ENCODE measurements around the gene ATP5F1E. TPM values are rescaled to one million over a fixed set of nuclear protein-coding genes. Genes with fewer than 3 reads are reported as not detected.

ATP5F1E gene
- total RNA-seq, 1 donor from 2014 or later: 69.7 TPM

- Mint-ChIP-seq H3K4me1 (ENCODE audit: low read depth) (peaks cover 21% of the 10 kb centered on the region), H3K27me3 (no peaks in the 10 kb centered on the region), H3K9me3 (ENCODE audit: low read depth) (no peaks in the 10 kb centered on the region), H3K27ac (peak overlapping the region; percentile 88), H3K4me3 (ENCODE audit: low read depth) (peak overlapping the region; percentile 93), H3K36me3 (ENCODE audit: insufficient read depth) (peaks cover 17% of the 10 kb centered on the region)
- no peak for DNase-seq (ENCODE audit: low spot score, unreplicated experiment)
- no peak for TF ChIP-seq CTCF (IDR thresholded peaks at IDR 0.05; ENCODE audit: unreplicated experiment)
Observed at GRCh38 chr20:59033093-59033492, 958 bp upstream of the ATP5F1E start.

GRCh38 chr20:59032713-59033059 lies 551 bp upstream of the ATP5F1E start:
- Mint-ChIP-seq H3K4me1 (ENCODE audit: low read depth) (peaks cover 24% of the 10 kb centered on the region), H3K27ac (peak overlapping the region; percentile 88)
- TF ChIP-seq CTCF (IDR thresholded peaks at IDR 0.05; ENCODE audit: unreplicated experiment): peak; percentile 27

GRCh38 chr20:59031564-59032022 lies 542 bp downstream of the ATP5F1E start:
- peak overlapping the region; percentile 45 for H3K27ac Mint-ChIP-seq
- peak overlapping the region; percentile 93 for H3K4me3 Mint-ChIP-seq (ENCODE audit: low read depth)
- H3K36me3 Mint-ChIP-seq (ENCODE audit: insufficient read depth): peaks cover 15% of the 10 kb centered on the region
- peaks cover 24% of the 10 kb centered on the region for H3K4me1 Mint-ChIP-seq (ENCODE audit: low read depth)
- no peaks in the 10 kb centered on the region for H3K9me3 Mint-ChIP-seq (ENCODE audit: low read depth)
- no peak for TF ChIP-seq CTCF (IDR thresholded peaks at IDR 0.05; ENCODE audit: unreplicated experiment)
- DNase-seq (ENCODE audit: low spot score, unreplicated experiment): no peak
- no peaks in the 10 kb centered on the region for H3K27me3 Mint-ChIP-seq

More at GRCh38 chr20:59032713-59033059, 551 bp upstream of the ATP5F1E start:
- H3K27me3 Mint-ChIP-seq: no peaks in the 10 kb centered on the region
- DNase-seq (ENCODE audit: low spot score, unreplicated experiment): no peak
- peak overlapping the region; percentile 93 for H3K4me3 Mint-ChIP-seq (ENCODE audit: low read depth)
- peaks cover 17% of the 10 kb centered on the region for H3K36me3 Mint-ChIP-seq (ENCODE audit: insufficient read depth)
- H3K9me3 Mint-ChIP-seq (ENCODE audit: low read depth): no peaks in the 10 kb centered on the region

- peaks cover 24% of the 10 kb centered on the region for H3K4me1 Mint-ChIP-seq (ENCODE audit: low read depth)
- no peak for DNase-seq (ENCODE audit: low spot score, unreplicated experiment)
- H3K36me3 Mint-ChIP-seq (ENCODE audit: insufficient read depth): peaks cover 15% of the 10 kb centered on the region
Observed at GRCh38 chr20:59030911-59031563, 1.1 kb downstream of the ATP5F1E start.

GRCh38 chr20:59028812-59029211 lies 3.3 kb downstream of the ATP5F1E start:
- H3K4me1 Mint-ChIP-seq (ENCODE audit: low read depth): peaks cover 24% of the 10 kb centered on the region
- H3K4me3 Mint-ChIP-seq (ENCODE audit: low read depth): peak overlapping the region; percentile 36
- H3K27me3 Mint-ChIP-seq: no peaks in the 10 kb centered on the region
- H3K9me3 Mint-ChIP-seq (ENCODE audit: low read depth): no peaks in the 10 kb centered on the region
- no peak for DNase-seq (ENCODE audit: low spot score, unreplicated experiment)
- peak overlapping the region; percentile 34 for H3K27ac Mint-ChIP-seq
- TF ChIP-seq CTCF (IDR thresholded peaks at IDR 0.05; ENCODE audit: unreplicated experiment): no peak
- H3K36me3 Mint-ChIP-seq (ENCODE audit: insufficient read depth): peaks cover 10% of the 10 kb centered on the region

More at GRCh38 chr20:59030911-59031563, 1.1 kb downstream of the ATP5F1E start:
- H3K27ac Mint-ChIP-seq: peak overlapping the region; percentile 74
- no peak for TF ChIP-seq CTCF (IDR thresholded peaks at IDR 0.05; ENCODE audit: unreplicated experiment)
- peak overlapping the region; percentile 93 for H3K4me3 Mint-ChIP-seq (ENCODE audit: low read depth)
- no peaks in the 10 kb centered on the region for H3K27me3 Mint-ChIP-seq
- H3K9me3 Mint-ChIP-seq (ENCODE audit: low read depth): no peaks in the 10 kb centered on the region
